Measurements from ENCODE around the gene DDX39B.

DDX39B gene

GRCh38 chr6:31559958-31560696, 18.3 kb upstream of the DDX39B start:
- ChIA-PET CTCF (interaction anchor here (0.6 to 38.4 kb wide), 5 partner anchors 8 to 65 kb away, joined by 3 to 1569 read pairs (median 3); partner anchors contain the start of genes ATP6V1G2, LST1, LTB and NCR3), POLR2A (interaction anchor here (0.6 kb wide), 1 partner anchor 135 kb away, joined by 3 read pairs; no protein-coding TSS in a partner anchor)
- no peak for DNase-seq (ENCODE audit: low read depth, low spot score)
- no peak overlapping the region for H3K4me3 ChIP-seq (ENCODE audit: low read depth, low read length)
- TF ChIP-seq CTCF (IDR thresholded peaks at IDR 0.05; ENCODE audit: insufficient read depth, low read length, missing control alignments) = no peak

- ChIA-PET CTCF (interaction anchor here (1.3 to 38.4 kb wide), 4 partner anchors 10 to 64 kb away, joined by 3 to 1569 read pairs (median 10); partner anchors contain the start of genes ATP6V1G2, LST1, LTB and NCR3), POLR2A (interaction anchor here (0.6 to 0.9 kb wide), 2 partner anchors 12 to 136 kb away, joined by 3 read pairs; partner anchors contain the start of gene NFKBIL1)
- DNase-seq (ENCODE audit: low read depth, low spot score) = no peak
- TF ChIP-seq CTCF (IDR thresholded peaks at IDR 0.05; ENCODE audit: insufficient read depth, low read length, missing control alignments) = no peak
- H3K4me3 ChIP-seq (ENCODE audit: low read depth, low read length) = no peak overlapping the region
These were observed 17.8 kb upstream of the DDX39B start for GRCh38 chr6:31559606-31559957.

GRCh38 chr6:31558631-31559500, 17.1 kb upstream of the DDX39B start:
- DNase-seq (ENCODE audit: low read depth, low spot score) = no peak
- TF ChIP-seq CTCF (IDR thresholded peaks at IDR 0.05; ENCODE audit: insufficient read depth, low read length, missing control alignments) = no peak
- POLR2A ChIA-PET = interaction anchor here (0.7 to 0.9 kb wide), 2 partner anchors 11 to 23 kb away, joined by 3 read pairs; partner anchors contain the start of gene NFKBIL1
- H3K4me3 ChIP-seq (ENCODE audit: low read depth, low read length) = no peak overlapping the region
- CTCF ChIA-PET = interaction anchor here (1.3 to 38.4 kb wide), 4 partner anchors 9 to 63 kb away, joined by 3 to 1569 read pairs (median 10); partner anchors contain the start of genes ATP6V1G2, LST1, LTB and NCR3

- no peak for TF ChIP-seq CTCF (IDR thresholded peaks at IDR 0.05; ENCODE audit: insufficient read depth, low read length, missing control alignments)
- POLR2A ChIA-PET = no interaction called here
- H3K4me3 ChIP-seq (ENCODE audit: low read depth, low read length) = no peak overlapping the region
- CTCF ChIA-PET = interaction anchor here (1.3 to 38.4 kb wide), 4 partner anchors 8 to 63 kb away, joined by 3 to 1569 read pairs (median 10); partner anchors contain the start of genes ATP6V1G2, LST1, LTB and NCR3
- DNase-seq (ENCODE audit: low read depth, low spot score) = no peak
These were observed 16.5 kb upstream of the DDX39B start for GRCh38 chr6:31558318-31558625.

- POLR2A ChIA-PET = no interaction called here
- no peak for TF ChIP-seq CTCF (IDR thresholded peaks at IDR 0.05; ENCODE audit: insufficient read depth, low read length, missing control alignments)
- H3K4me3 ChIP-seq (ENCODE audit: low read depth, low read length) = no peak overlapping the region
- DNase-seq (ENCODE audit: low read depth, low spot score) = no peak
- CTCF ChIA-PET = interaction anchor here (4.7 to 38.4 kb wide), 2 partner anchors 12 to 30 kb away, joined by 17 to 1569 read pairs; partner anchors contain the start of genes ATP6V1G2, LST1, LTB and NCR3
These were observed 15.9 kb upstream of the DDX39B start for GRCh38 chr6:31557443-31558317.

All from AG04449 (cell line).